HepG2 (cell line): Measurements from ENCODE around the gene TMEM19. TPM values are rescaled to one million over a fixed set of nuclear protein-coding genes. Genes with fewer than 3 reads are reported as not detected.

ENCODE experiments used
- ATAC-seq: fragments of 200-7000 bp; cut with Tn5 transposase; 3 replicates; pipeline ENCODE4 v1.9.1; 2020; ENCODE audit warnings: mild to moderate bottlenecking, moderate library complexity
- BruUV-seq: library from RNA; stranded (reverse); fragments of 400-500 nt; replicated peaks from 2 replicates; lab custom pipeline; 2021; lab: Mats Ljungman, UMichigan
- CTCF ChIA-PET: fragments of 300-600 bp; formaldehyde crosslinking; extraction: SDS; loops from one replicate; lab custom pipeline; 2021; ENCODE audit warnings: low total read pairs, inconsistent platforms, low intra/inter-chr PET ratio; lab: Yijun Ruan, JAX
- POLR2A ChIA-PET: fragments of 350-600 bp; sonication (Branson Sonifier 250); formaldehyde crosslinking; loops from one replicate; lab custom pipeline; 2020; ENCODE audit warnings: antibody characterized with exemption, inconsistent platforms; lab: Yijun Ruan, JAX
- DNase-seq: peaks from one replicate; pipeline ENCODE4 v3.0.0-alpha.2; 2015; ENCODE audit warnings: low spot score
- FAIRE-seq: peaks from 3 replicates; lab custom pipeline; 2011; peaks lifted over from hg19 to GRCh38; lab: Jason Lieb, UNC
- H2AFZ ChIP-seq: one replicate; pipeline ENCODE4 v1.6.1; 2011; ENCODE audit warnings: low read length, inconsistent platforms
- H3K27ac ChIP-seq: fragments of 300-600 bp; 3 replicates; pipeline ENCODE4 v1.8.0; 2011; ENCODE audit warnings: mixed run types, mild to moderate bottlenecking, mixed read lengths, low read length, inconsistent platforms; ENCODE audit not compliant: insufficient read depth; ENCODE audit errors: extremely low read length
- H3K27me3 ChIP-seq, 2 experiments: fragments of 200-600 bp in 1 of 2; 2 replicates in 1 of 2; 3 replicates in 1 of 2; pipeline versions ENCODE4 v1.6.0 to v1.8.0; 2011; ENCODE audit warnings: low read length in 2 of 2, mild to moderate bottlenecking in 2 of 2, moderate library complexity in 2 of 2, inconsistent platforms in 1 of 2; ENCODE audit not compliant: insufficient read depth in 2 of 2, control insufficient read depth in 1 of 2
- H3K36me3 ChIP-seq, 2 experiments: fragments of 200-600 bp in 1 of 2; replicated peaks in 1 of 2; 2 replicates in 1 of 2; 3 replicates in 1 of 2; pipeline versions ENCODE4 v1.5.1 to v1.8.0; 2011; ENCODE audit warnings: low read length in 2 of 2, inconsistent platforms in 1 of 2; ENCODE audit not compliant: insufficient read depth in 2 of 2, control insufficient read depth in 1 of 2
- H3K4me1 ChIP-seq: 2 replicates; pipeline ENCODE4 v1.5.1; 2012; ENCODE audit warnings: low read length, inconsistent platforms; ENCODE audit not compliant: insufficient read depth
- H3K4me2 ChIP-seq: 2 replicates; pipeline ENCODE4 v1.6.0; 2011; ENCODE audit warnings: low read depth, low read length, inconsistent platforms
- H3K4me3 ChIP-seq, 3 experiments: fragments of 200-600 bp in 1 of 3; sonication (generic), shearing (Covaris generic) in 1 of 3; replicated peaks in 1 of 3; 2 replicates each; pipeline ENCODE4 v1.5.1; 2011 to 2016; ENCODE audit warnings: low read length in 3 of 3, inconsistent platforms in 2 of 3, low read depth in 2 of 3, mild to moderate bottlenecking in 2 of 3, control low read depth in 1 of 3, mixed read lengths in 1 of 3; ENCODE audit not compliant: insufficient read depth in 1 of 3
- H3K79me2 ChIP-seq: one replicate; pipeline ENCODE4 v1.6.1; 2011; ENCODE audit warnings: low read length, inconsistent platforms; ENCODE audit not compliant: insufficient read depth
- H3K9ac ChIP-seq: 2 replicates; pipeline ENCODE4 v1.6.0; 2011; ENCODE audit warnings: mild to moderate bottlenecking, low read depth, low read length, inconsistent platforms; ENCODE audit not compliant: insufficient read depth
- H3K9me3 ChIP-seq: 2 replicates; pipeline ENCODE4 v1.5.1; 2012; ENCODE audit warnings: mild to moderate bottlenecking, low read length
- H4K20me1 ChIP-seq: 2 replicates; pipeline ENCODE4 v1.6.0; 2011; ENCODE audit warnings: inconsistent platforms, mild to moderate bottlenecking, low read length, moderate library complexity; ENCODE audit not compliant: insufficient read depth
- AGO2 ChIP-seq: fragments of 200-400 bp; formaldehyde crosslinking; optimal IDR thresholded peaks from 2 replicates; pipeline ENCODE3; 2017; ENCODE audit warnings: mild to moderate bottlenecking, low read depth, low read length, moderate library complexity
- HOMEZ ChIP-seq: IDR thresholded peaks from 2 replicates; pipeline ENCODE4 v1.6.1; 2016; ENCODE audit warnings: low read depth
- RBM39 ChIP-seq: fragments of 200-400 bp; formaldehyde crosslinking; IDR thresholded peaks from one replicate; pipeline ENCODE4 v1.6.1; 2018; ENCODE audit warnings: antibody characterized with exemption, mild to moderate bottlenecking, low read depth, low read length; ENCODE audit not compliant: poor library complexity, severe bottlenecking
- TAF15 ChIP-seq: fragments of 200-400 bp; formaldehyde crosslinking; IDR thresholded peaks from one replicate; pipeline ENCODE4 v1.6.1; 2018; ENCODE audit warnings: mild to moderate bottlenecking, low read depth, low read length; ENCODE audit not compliant: poor library complexity, severe bottlenecking
- TEAD3 ChIP-seq: optimal IDR thresholded peaks from 2 replicates; pipeline ENCODE3; 2016; ENCODE audit warnings: borderline replicate concordance
- ZKSCAN5 ChIP-seq: sonication (generic); formaldehyde crosslinking; IDR thresholded peaks from 2 replicates; pipeline ENCODE4 v1.5.1; 2020; ENCODE audit warnings: mild to moderate bottlenecking, missing genetic modification reagents
- ZNF326 ChIP-seq: sonication (generic); formaldehyde crosslinking; IDR thresholded peaks from 2 replicates; pipeline ENCODE4 v1.4.0; 2020; ENCODE audit warnings: missing genetic modification reagents, borderline replicate concordance
- ZNF891 ChIP-seq: sonication (generic); formaldehyde crosslinking; IDR thresholded peaks from 2 replicates; pipeline ENCODE4 v1.5.0; 2020; ENCODE audit warnings: mild to moderate bottlenecking, missing genetic modification reagents
- WGBS: methylation state at CpG from one replicate; pipeline ENCODE4 v1.1.6; 2017; ENCODE audit warnings: low lambda C conversion rate; 5-methylcytosine and 5-hydroxymethylcytosine counted together
- in situ Hi-C: cut with HindIII; loops from 2 replicates; pipeline ENCODE4 v1.10.0; 2017; ENCODE audit warnings: low pct_unique_long_range_greater_than_20kb; ENCODE audit not compliant: extremely low pct_ligation_motif_present
- intact Hi-C: fragments of 100-400 bp; cut with micrococcal nuclease; formaldehyde crosslinking; loops from one replicate; pipeline ENCODE4 v1.10.0; 2022; ENCODE audit not compliant: unreplicated experiment
- polyA plus RNA-seq, 8 experiments: library from polyadenylated mRNA; depleted of rRNA in 3 of 8; stranded (reverse) in 7 of 8; unstranded in 1 of 8; fragments of >200 nt; fragmentation: Illumina TruSeq in 4 of 8; extraction: Trizol in 4 of 8; gene quantifications; 2 replicates each; pipeline versions ENCODE4 v1.2.1 to v1.2.3, GENCODE V29; 2011 to 2016; ENCODE audit warnings: low read depth in 4 of 8, missing spikeins in 1 of 8, mixed read lengths in 1 of 8; ENCODE audit not compliant: insufficient read depth in 1 of 8
- total RNA-seq, 5 experiments: library from RNA; depleted of rRNA; stranded (reverse); fragments of >200 nt; fragmentation: Illumina TruSeq; extraction: Trizol; gene quantifications; 2 replicates each; pipeline ENCODE4 v1.2.3, GENCODE V29; 2016; ENCODE audit warnings: low read depth in 1 of 5
- TF ChIP-seq, protein P1 (sequence below): sonication (generic); formaldehyde crosslinking; conservative IDR thresholded peaks from 2 replicates; pipeline ENCODE4 v1.4.0; 2020; ENCODE audit warnings: missing genetic modification reagents

Gene TMEM19
- total and polyA plus RNA-seq, 2 of the 13 experiments (the other 11 are each of a cell fraction or from before 2014, with no cell fraction given), result 16.9 to 22.5 TPM

DNA sequence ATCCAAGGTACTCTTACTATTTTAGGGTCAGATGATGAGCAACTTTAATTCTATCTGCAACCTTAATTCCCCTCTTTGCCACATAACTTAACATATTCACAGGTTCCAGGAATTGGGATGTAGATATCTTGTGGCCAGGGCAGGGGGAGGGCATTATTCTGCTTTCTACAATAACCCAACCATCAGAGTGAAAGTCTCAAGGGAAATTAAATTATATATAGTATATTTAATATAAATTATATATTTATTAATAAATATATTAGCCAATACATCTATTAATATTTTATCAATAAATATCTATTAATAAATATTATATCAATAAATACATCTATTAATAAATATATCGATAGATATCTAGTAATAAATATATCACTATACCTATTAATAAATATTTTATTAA lies 57.1 kb downstream of the TMEM19 start:
- Histone ChIP-seq H3K4me3 (no peak overlapping the region), H3K9me3 (no peaks in the 10 kb centered on the region), H3K4me2 (no peak overlapping the region), H3K27ac (no peak overlapping the region), H3K9ac (no peak overlapping the region), H4K20me1 (no peaks in the 10 kb centered on the region), H2AFZ (no peak overlapping the region), H3K27me3 (no peaks in the 10 kb centered on the region), H3K79me2 (no peaks in the 10 kb centered on the region), H3K36me3 (no peaks in the 10 kb centered on the region), H3K4me1 (peaks cover 10% of the 10 kb centered on the region)
- WGBS, result 44% methylated on average over 1 of the region's 1 CpG
- intact Hi-C loops, result no loop called here
- in situ Hi-C loops, result loop anchor here (25.0 kb wide), 1 partner anchor 606 kb away; no protein-coding TSS in a partner anchor
- BruUV-seq, result no TSS peak
- DNase-seq (no peak), ATAC-seq (no peak), FAIRE-seq (no peak)
- POLR2A ChIA-PET, result no interaction called here
- CTCF ChIA-PET, result no interaction called here
- no peak for TF ChIP-seq RBM39
- TF ChIP-seq AGO2, result no peak
- TF ChIP-seq, protein P1, sequence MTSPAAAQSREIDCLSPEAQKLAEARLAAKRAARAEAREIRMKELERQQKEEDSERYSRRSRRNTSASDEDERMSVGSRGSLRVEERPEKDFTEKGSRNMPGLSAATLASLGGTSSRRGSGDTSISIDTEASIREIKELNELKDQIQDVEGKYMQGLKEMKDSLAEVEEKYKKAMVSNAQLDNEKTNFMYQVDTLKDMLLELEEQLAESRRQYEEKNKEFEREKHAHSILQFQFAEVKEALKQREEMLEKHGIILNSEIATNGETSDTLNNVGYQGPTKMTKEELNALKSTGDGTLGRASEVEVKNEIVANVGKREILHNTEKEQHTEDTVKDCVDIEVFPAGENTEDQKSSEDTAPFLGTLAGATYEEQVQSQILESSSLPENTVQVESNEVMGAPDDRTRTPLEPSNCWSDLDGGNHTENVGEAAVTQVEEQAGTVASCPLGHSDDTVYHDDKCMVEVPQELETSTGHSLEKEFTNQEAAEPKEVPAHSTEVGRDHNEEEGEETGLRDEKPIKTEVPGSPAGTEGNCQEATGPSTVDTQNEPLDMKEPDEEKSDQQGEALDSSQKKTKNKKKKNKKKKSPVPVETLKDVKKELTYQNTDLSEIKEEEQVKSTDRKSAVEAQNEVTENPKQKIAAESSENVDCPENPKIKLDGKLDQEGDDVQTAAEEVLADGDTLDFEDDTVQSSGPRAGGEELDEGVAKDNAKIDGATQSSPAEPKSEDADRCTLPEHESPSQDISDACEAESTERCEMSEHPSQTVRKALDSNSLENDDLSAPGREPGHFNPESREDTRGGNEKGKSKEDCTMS, result no peak
- TF ChIP-seq TEAD3 (CRISPR knock-in tag), result no peak
- no peak for TF ChIP-seq HOMEZ (CRISPR knock-in tag)
- TF ChIP-seq ZKSCAN5 (CRISPR knock-in tag), result no peak
- TF ChIP-seq ZNF326 (CRISPR knock-in tag), result no peak
- TF ChIP-seq TAF15, result no peak
- TF ChIP-seq ZNF891 (CRISPR knock-in tag), result no peak
